ENCODE results near the gene CPNE1.
"Not testable (repeated sequence)": the region's sequence is repeated elsewhere in the genome, so short reads cannot be mapped to it uniquely, and the experiment has no call there.

CPNE1 gene

DNA sequence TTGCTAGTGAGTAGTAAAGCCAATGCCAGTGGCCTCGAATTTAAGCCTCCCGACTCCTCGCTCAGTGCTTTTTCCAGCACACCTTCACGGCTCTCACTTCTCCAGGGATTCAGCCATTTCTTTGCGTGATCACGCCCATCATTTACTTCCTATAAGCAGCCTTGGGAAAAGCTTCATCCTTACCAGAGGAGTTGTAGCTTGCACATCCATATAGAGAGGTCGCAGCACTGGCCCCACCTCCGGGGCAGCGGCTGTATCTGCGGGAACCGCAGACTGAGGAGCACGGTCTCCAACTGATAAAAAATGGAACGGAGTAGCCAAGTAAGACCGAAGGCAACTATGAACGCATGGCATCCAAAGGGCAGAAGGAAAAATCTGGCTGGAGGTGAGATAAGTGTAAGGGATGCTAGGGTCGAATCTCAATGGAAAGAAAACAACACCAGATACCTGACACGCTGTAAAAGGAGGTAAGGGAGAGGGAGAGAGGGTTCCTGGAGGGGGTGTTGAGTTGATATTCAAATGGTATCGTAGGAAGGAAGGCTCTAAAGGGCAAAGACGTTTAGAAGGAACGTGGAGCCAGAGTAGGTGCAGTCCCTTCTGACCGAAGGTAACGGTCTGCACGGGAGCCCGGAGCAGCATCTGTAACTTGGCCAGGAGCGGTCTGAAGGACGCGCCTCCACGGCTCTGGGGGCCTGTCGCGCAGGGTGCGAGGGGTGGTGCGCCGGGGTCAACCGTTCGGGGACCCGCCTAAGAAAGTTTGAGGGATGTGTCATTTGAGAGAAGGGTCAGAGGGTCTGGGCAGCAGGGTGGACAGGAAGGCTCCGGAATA is 33.8 kb upstream of the CPNE1 start:
- peaks cover 26% of the 10 kb centered on the region for H3K36me3 ChIP-seq (ENCODE audit: insufficient read depth, low read length)
- H3K9ac ChIP-seq (ENCODE audit: insufficient read length) = peak overlapping the region; percentile 96
- H3K9me3 ChIP-seq (ENCODE audit: low read depth, low read length) = no peaks in the 10 kb centered on the region
- peak overlapping the region; percentile 97 for H3K4me3 ChIP-seq
- H3K27ac ChIP-seq = 0 out of 2 replicates have a peak overlapping the region, but pooled peaks have one; percentile 3
- DNase-seq (ENCODE audit: low read depth, low spot score) = no peak
- TF ChIP-seq FOXP2 (optimal IDR thresholded peaks at IDR 0.05; ENCODE audit: control extremely low read depth, extremely low read length, insufficient read depth) (no peak), POLR2AphosphoS5 (IDR thresholded peaks at IDR 0.05; ENCODE audit: borderline replicate concordance, low read depth, low read length) (no peak)

- H3K4me3 ChIP-seq = peak overlapping the region; percentile 97
- no peaks in the 10 kb centered on the region for H3K9me3 ChIP-seq (ENCODE audit: low read depth, low read length)
- no peak overlapping the region for H3K27ac ChIP-seq
- peaks cover 19% of the 10 kb centered on the region for H3K36me3 ChIP-seq (ENCODE audit: insufficient read depth, low read length)
- no peak for DNase-seq (ENCODE audit: low read depth, low spot score)
- peak overlapping the region; percentile 96 for H3K9ac ChIP-seq (ENCODE audit: insufficient read length)
- TF ChIP-seq POLR2AphosphoS5 (IDR thresholded peaks at IDR 0.05; ENCODE audit: borderline replicate concordance, low read depth, low read length) (no peak), EZH2 (IDR thresholded peaks at IDR 0.05) (no peak), FOXP2 (optimal IDR thresholded peaks at IDR 0.05; ENCODE audit: control extremely low read depth, extremely low read length, insufficient read depth) (no peak)
Observed at GRCh38 chr20:35697696-35698297, 33.1 kb upstream of the CPNE1 start.

- TF ChIP-seq FOXP2 (optimal IDR thresholded peaks at IDR 0.05; ENCODE audit: control extremely low read depth, extremely low read length, insufficient read depth) = no peak
- no peak for TF ChIP-seq POLR2AphosphoS5 (IDR thresholded peaks at IDR 0.05; ENCODE audit: borderline replicate concordance, low read depth, low read length)
- TF ChIP-seq EZH2 (IDR thresholded peaks at IDR 0.05) = no peak
- Histone ChIP-seq H3K36me3 (ENCODE audit: insufficient read depth, low read length) (peaks cover 7% of the 10 kb centered on the region; the same call in 1 of the 2 replicates), H3K4me3 (no peak overlapping the region), H3K9me3 (ENCODE audit: low read depth, low read length) (no peaks in the 10 kb centered on the region), H3K27ac (no peak overlapping the region), H3K9ac (ENCODE audit: insufficient read length) (no peak overlapping the region)
- no peak for DNase-seq (ENCODE audit: low read depth, low spot score)
Observed at GRCh38 chr20:35695978-35696377, 31.3 kb upstream of the CPNE1 start.

- Histone ChIP-seq H3K4me3 (no peak overlapping the region), H3K27ac (no peak overlapping the region), H3K9ac (ENCODE audit: insufficient read length) (no peak overlapping the region), H3K9me3 (ENCODE audit: low read depth, low read length) (no peaks in the 10 kb centered on the region), H3K36me3 (ENCODE audit: insufficient read depth, low read length) (peaks cover 12% of the 10 kb centered on the region; the same call in 1 of the 2 replicates)
- no peak for DNase-seq (ENCODE audit: low read depth, low spot score)
- TF ChIP-seq EZH2 (IDR thresholded peaks at IDR 0.05) (no peak), POLR2AphosphoS5 (IDR thresholded peaks at IDR 0.05; ENCODE audit: borderline replicate concordance, low read depth, low read length) (no peak), FOXP2 (optimal IDR thresholded peaks at IDR 0.05; ENCODE audit: control extremely low read depth, extremely low read length, insufficient read depth) (no peak)
Observed at GRCh38 chr20:35695245-35695749, 30.6 kb upstream of the CPNE1 start.

- Histone ChIP-seq H3K27ac (no peak overlapping the region), H3K9me3 (ENCODE audit: low read depth, low read length) (no peaks in the 10 kb centered on the region), H3K9ac (ENCODE audit: insufficient read length) (no peak overlapping the region), H3K36me3 (ENCODE audit: insufficient read depth, low read length) (peaks cover 14% of the 10 kb centered on the region; the same call in 1 of the 2 replicates), H3K4me3 (no peak overlapping the region)
- TF ChIP-seq EZH2 (IDR thresholded peaks at IDR 0.05) (no peak), POLR2AphosphoS5 (IDR thresholded peaks at IDR 0.05; ENCODE audit: borderline replicate concordance, low read depth, low read length) (no peak), FOXP2 (optimal IDR thresholded peaks at IDR 0.05; ENCODE audit: control extremely low read depth, extremely low read length, insufficient read depth) (no peak)
- no peak for DNase-seq (ENCODE audit: low read depth, low spot score)
Observed at GRCh38 chr20:35690265-35690664, 25.6 kb upstream of the CPNE1 start.

DNA sequence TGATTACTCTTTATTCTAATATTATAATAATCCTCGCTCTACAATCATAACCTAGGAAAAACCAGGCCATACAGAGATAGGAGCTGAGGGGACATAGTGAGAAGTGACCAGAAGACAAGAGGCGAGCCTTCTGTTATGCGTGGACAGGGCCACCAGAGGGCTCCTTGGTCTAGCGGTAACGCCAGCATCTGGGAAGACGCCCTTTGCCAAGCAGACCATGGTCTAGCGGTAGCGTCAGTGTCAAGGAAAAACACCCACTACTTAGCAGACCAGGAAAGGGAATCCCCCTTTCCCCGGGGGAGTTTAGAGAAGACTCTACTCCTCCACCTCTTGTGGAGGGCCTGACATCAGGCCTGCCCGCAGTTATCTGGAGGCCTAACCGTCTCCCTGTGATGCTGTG is 22.2 kb upstream of the CPNE1 start:
- H3K27ac ChIP-seq; H3K9me3 ChIP-seq (ENCODE audit: low read depth, low read length); H3K36me3 ChIP-seq (ENCODE audit: insufficient read depth, low read length); DNase-seq (ENCODE audit: low read depth, low spot score); H3K4me3 ChIP-seq; H3K9ac ChIP-seq (ENCODE audit: insufficient read length): not testable (repeated sequence)

- not testable (repeated sequence) for DNase-seq (ENCODE audit: low read depth, low spot score); H3K27ac ChIP-seq; H3K4me3 ChIP-seq; H3K9ac ChIP-seq (ENCODE audit: insufficient read length); H3K36me3 ChIP-seq (ENCODE audit: insufficient read depth, low read length); H3K9me3 ChIP-seq (ENCODE audit: low read depth, low read length)
Observed at GRCh38 chr20:35685368-35685767, 20.7 kb upstream of the CPNE1 start.

- H3K4me3 ChIP-seq = no peak overlapping the region
- peaks cover 4% of the 10 kb centered on the region; the same call in 1 of the 2 replicates for H3K36me3 ChIP-seq (ENCODE audit: insufficient read depth, low read length)
- DNase-seq (ENCODE audit: low read depth, low spot score) = no peak
- no peak overlapping the region for H3K9ac ChIP-seq (ENCODE audit: insufficient read length)
- H3K9me3 ChIP-seq (ENCODE audit: low read depth, low read length) = no peaks in the 10 kb centered on the region
- TF ChIP-seq POLR2AphosphoS5 (IDR thresholded peaks at IDR 0.05; ENCODE audit: borderline replicate concordance, low read depth, low read length) (no peak), EZH2 (IDR thresholded peaks at IDR 0.05) (no peak), FOXP2 (optimal IDR thresholded peaks at IDR 0.05; ENCODE audit: control extremely low read depth, extremely low read length, insufficient read depth) (no peak)
- no peak overlapping the region for H3K27ac ChIP-seq
Observed at GRCh38 chr20:35681960-35682359, 17.3 kb upstream of the CPNE1 start.

All from SK-N-MC (cell line).